GM21360 (cell line): Measurements from ENCODE around the gene ADIPOR2.
"Not testable (repeated sequence)": the region's sequence is repeated elsewhere in the genome, so short reads cannot be mapped to it uniquely, and the experiment has no call there.

Experiments
- ATAC-seq: cut with Tn5 transposase; IDR thresholded peaks from one replicate; pipeline ENCODE4 v1.9.1; 2021; ENCODE audit warnings: mild to moderate bottlenecking, moderate library complexity; ENCODE audit not compliant: unreplicated experiment

ADIPOR2 gene

DNA sequence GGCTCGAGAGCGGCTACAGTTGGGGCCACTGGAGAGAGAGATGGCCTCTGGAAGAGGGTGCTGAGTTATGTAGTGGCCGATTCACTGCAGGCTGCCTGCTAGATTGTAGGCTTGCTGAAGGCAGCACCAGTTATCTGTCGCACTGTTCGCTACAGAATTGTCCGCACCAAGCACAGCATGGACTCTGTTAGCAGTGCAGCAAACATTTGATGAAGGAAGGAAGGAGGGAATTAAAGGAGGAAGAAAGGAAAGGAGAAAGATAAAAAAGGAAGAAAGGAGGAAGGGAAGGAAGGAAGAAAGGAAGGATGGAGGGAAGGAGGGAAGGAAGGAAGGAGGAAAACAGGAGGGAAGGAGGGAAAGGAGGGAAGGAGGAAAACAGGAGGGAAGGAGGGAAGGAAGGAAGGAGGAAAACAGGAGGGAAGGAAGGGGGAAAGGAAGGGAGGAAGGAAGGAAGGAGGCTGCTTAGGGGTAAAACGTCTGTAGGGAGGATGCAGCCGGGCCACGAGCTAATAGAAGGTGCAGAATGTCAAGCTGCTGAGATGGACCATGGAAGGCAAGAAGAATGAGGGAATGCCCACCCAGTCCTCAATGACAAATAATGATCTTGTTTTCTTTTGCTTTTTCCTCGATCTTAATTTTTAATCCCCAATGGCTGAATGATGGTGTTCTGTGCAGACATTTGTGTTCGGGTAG is 27.3 kb upstream of the ADIPOR2 start:
- ATAC-seq, result no peak

DNA sequence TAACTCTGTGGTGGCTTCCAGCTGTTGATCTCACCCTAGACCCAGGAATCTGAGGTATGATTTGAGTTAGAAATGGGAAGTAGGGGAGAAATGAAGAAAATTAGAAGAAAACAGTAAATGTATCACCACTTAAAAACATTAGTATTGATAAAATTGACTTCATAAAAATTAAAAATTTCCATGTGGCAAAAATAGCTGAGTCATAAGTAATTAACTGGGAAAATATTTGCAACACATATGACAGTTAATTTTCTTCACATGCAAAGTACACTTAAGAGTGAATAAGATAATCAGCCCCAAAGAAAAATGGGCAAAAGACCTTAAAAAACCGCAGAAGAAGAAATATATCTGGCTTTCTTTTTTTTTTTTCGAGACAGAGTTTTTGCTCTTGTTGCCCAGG is 25.5 kb upstream of the ADIPOR2 start:
- ATAC-seq, result no peak

DNA sequence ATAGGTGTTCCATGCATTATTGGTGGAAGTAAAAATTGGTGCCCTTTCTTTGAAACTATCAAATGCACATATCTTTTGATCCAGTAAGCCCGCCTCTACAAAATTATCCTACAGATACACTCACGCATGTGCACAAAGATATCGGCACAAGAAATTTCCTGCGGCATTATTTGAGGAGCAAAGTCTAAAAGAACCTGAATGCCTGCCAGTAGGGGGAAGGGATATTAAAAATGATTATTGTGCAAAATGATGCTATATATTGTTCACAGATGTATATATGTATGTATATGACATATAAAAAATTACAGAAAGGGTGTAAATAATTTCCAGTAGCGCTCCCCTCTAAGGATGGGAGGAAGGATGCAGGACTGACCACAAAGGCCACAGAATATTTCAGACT is 24.7 kb upstream of the ADIPOR2 start:
- ATAC-seq, result no peak

DNA sequence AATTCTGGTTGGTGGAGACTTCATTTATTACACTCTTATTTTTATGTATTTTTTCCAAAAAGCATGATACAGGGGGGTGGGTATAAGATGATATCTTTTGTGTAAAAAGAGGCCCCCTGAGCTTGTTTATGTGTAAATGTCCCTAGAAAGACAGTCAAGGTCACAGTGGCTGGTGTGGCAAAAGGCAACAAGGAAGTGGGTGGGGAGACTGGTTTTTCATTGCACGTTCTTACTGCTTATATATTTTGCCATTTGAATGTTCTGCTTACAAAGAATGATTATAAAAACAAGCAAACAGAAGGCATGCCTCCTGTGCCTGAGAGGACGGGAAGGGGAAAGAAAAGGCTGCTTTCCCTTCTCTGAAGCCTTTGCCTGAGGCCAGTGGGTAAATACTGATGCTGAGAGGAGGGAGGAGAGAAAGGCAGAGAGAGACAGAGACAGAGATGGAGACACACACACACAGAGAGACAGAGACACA is 24.1 kb upstream of the ADIPOR2 start:
- ATAC-seq, result no peak

DNA sequence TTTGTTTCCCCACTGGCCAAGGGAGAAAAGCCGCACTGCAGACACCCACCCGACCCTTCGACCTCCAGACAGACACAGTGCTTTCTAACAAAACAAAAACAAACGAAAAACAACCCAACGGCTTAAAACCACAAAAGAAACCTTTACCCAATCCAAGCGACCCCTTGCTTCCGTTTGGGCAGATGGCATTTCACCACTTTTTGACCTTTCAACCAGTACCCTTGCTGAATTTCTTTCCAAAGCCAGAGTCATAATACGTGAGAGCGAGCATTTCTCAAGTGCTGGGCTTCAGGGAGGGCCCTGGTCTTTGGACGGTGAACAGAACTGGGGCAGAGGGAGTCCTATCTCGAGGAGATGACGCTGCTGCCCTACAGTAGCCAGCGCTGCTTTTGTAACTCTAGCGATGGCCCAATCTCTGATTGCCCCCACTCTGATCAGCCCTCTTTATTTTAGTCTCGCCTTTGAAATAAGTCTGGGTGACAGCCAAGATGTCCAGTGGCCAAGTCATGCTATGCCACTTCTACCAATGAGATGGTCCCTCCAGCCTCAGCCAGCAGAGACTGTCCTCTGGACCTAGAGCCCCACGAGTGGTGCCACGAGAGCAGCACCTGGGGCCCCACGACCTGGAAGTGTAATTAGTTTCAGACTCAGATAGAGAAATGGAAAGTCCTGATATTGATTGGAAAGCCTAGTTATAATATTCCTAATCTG is 21.9 kb upstream of the ADIPOR2 start:
- no peak for ATAC-seq

DNA sequence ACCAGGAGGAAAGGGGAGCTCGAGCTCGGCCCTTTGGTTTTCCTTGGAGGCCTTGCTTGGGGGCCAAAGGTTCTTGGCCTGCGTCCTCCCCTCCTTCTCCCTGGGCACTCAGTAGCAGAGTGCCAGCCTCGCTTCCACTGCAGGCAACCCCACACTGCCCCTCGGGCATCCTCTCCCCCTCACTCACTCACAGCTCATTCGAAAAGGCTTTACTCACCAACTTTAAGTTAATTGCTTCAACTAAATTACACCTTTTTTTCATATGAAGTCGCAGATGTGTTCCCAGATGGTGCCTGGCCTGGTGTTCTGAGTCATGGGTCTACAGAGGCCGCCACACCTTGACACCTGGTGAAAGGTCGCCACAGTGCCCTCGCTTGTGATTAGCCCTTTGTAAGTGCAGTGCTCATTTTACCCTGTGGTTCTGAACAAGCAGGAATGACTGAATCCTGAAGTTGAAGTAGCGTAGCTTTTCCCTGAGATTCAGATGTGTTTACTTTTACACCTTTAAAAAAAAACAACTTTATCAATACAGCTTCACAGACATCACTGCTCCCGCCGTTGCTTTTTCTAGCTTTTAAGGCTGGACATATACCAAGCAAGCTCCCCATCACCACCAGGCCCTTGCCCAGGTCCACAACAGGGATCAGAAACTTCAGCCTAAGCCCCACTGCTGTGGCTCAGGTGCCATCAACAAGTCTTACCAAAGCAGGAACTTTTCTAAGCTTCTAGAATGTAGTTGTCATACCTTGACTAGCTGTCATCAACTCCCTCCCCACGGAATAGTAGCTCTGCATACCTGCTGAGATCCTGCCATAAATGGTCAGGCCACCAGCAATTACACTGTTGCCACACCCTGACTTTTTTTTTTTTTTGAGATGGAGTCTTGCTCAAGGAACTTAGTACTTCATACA is 20.3 kb upstream of the ADIPOR2 start:
- no peak for ATAC-seq

DNA sequence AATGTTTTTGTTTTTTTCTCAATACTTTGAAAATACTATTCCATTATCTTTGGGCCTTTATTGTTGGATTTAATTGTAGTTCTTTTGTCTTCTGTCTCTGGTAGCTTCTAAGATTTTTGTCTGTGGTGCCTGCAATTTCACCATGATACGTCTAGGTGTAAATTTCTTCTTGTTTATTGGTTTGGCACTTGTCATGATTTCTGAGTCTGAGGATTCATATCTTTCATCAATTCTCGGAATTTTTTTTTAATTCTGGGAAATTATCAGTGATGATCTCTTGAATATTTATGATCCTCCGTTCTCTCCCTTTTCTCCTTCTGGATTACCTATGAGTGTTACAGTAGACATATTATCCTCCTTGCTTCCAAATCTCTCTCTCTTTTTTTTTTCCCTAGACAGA is 14.8 kb upstream of the ADIPOR2 start:
- ATAC-seq, result no peak

DNA sequence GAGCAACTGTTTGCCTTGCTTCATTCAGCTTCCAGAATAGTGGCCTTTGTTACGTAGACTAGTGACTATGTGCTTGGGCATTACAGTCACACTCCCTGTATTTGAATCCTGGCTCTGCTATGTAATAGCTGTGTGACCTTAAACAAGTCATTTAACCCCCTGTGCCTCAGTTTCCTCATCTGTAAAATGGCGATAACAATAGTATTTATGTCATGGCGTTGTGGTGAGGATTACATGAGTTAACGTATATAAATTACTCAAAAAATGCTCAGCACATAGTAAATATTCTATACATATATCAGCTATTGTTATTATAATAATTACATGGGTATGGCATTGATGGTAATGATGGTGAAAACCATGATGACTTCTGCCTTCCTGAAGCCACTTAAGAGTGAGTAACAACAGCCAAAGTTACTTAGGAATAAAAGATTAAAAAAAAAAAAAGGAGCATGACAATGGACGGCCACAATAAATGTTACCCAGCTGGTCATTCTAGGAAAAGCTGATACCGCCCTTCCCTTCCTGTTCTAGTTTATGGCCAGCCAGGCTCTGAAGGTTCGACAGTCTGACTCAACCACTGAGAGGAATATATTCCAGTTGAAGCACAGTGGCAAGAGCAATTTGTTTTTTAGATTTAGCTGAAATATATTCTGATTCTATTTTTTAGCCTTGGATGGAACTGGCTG is 9.9 kb upstream of the ADIPOR2 start:
- ATAC-seq, result no peak

DNA sequence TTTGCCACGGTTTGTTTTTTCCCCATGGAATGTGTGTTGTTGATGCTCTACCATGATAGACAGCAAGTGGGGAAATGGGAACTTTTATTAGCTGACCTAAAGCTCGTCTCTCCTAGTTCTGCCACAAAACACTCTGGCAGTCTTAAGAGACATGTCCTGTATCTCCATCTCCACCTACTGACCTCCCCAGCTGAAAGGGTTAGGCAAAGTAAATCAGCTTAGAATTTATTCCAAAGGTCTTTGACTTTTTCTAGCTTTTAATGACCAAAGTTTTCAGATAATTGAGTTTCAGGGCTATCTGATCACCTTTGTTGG is 9.4 kb upstream of the ADIPOR2 start:
- ATAC-seq, result no peak

DNA sequence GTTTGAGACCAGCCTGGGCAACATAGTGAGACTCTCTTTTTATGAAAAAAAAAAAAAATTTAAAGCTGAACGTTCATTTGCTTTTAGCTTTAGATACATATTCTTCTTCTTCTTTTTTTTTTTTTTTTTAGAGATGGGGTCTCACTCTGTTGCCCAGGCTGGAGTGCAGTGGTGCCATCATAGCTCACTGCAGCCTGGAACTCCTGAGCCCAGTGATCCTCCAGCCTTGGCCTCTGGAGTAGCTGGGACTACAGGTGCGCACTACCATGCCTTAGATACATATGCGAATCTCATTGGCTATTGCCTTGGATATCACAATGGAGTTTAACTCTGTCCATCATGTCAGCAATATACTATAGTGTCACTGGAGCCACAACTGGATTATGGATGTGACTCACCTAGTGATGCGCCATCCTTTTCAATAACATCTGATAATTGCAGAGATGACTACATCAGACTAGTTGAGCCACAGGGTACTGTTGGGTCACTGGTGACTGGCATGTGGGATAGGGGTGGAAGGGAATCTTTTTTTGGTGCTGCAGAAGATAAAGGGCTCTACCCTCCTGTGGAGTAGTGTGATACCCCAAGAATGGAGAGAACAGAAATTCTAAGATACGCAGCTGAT is 2.7 kb upstream of the ADIPOR2 start:
- ATAC-seq, result no peak

DNA sequence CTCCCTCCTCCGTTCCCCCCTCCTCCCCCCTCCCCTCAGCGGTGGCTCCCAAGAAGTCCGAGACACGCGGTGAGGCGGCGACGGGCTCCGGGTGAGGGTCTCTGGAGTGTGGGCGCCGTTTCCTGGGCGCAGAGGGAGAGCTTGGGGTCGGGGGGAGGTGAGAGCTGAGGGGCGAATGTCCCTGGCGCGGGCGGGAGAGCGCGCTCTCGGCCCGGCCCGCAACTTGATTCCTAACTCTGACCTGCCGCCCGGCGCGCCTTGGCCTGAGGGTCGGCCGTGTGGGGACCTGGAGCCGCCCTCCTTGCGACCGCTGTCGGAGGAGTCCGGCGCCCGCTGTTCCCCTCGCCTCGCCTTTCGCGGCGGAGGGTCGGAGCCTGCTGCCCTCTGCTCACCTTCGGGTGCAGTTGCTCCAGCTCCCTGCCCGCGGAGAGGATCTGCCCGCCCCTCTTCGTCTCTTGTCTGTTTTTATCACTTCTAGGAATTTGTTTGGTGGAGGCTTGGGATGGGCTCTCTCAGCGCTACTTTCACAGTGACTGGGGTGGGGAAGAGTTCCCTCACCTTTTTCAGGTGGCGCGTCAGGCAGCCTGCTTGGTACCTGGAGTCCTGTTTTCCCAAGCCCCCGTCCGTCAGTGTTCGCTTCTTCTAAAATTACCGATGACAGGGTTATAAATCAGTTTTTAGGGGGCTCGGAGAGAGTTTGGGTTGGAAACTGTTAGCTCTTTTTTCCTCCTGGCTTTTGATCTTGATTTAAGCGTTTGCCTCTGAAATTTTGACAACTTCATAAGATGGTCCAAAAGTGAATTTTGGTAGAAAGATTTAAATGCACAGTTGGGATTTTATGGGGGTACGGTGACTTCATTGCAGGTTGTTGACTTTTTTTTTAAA is 495 bp downstream of the ADIPOR2 start:
- ATAC-seq, result peak; percentile 39

DNA sequence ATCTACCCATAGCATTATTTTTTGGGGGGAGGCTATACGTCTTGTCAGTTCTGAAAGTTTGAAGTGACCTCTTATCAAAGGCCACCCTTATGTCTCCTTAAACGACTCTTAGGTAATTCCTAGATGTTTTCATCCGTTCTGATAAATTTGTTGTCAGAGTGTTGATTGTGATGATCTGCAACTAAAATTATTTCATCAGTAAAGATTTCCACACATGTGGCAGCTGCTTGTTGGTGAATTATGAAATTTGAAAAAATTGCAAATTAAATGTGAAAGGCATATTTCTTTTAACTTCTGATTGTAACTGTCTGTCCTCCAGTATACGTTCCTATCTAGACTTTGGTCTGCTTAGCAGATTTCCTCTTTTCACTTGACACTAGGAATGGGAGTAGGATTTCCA is 1.4 kb downstream of the ADIPOR2 start:
- no peak for ATAC-seq

DNA sequence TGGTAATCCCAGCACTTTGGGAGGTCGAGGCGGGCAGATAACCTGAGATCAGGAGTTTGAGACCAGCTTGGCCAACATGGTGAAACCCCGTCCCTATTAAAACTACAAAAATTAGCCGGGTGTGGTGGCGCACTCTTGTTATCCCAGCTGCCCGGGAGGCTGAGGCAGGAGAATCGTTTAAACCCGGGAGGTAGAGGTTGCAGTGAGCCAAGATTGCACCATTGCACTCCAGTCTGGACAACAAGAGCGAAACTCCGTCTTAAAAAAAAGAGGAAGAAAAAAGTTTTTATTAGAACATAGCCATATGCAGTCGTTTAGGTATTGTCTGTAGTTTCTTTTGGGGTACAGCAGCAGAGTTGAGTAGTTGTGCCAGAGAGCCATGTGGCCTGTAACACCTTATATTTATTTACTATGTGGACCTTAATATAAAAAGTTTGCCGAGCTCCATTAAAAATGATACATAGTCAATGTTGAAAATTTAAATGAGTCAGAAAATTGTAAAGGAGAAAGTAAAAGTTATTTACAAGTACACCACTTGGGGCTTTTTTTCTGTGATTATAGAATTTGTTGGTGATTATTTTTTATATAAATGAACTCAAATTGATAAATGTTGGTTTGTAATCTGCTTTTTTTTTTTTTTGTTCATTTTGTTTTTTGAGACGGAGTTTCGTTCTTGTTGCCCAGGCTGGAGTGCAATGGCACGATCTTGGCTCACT is 2.2 kb downstream of the ADIPOR2 start:
- ATAC-seq, result no peak

DNA sequence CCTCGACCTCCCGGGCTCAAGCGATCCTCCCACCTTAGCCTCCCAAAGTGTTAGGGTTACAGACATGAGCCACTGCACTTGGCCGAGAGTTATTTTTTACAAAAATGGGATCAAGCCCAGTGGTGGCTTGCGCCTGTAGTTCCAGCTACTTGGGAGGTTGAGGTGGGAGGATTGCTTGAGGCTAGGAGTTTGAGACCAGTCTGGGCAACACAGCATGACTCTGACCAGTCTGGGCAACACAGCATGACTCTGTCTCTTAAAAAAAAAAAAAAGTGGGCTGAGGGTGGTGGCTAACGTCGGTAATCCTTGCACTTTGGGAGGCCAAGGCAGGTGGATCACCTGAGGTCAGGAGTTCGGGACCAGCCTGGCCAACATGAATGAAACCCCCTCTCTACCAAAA is 4.2 kb downstream of the ADIPOR2 start:
- not testable (repeated sequence) for ATAC-seq

DNA sequence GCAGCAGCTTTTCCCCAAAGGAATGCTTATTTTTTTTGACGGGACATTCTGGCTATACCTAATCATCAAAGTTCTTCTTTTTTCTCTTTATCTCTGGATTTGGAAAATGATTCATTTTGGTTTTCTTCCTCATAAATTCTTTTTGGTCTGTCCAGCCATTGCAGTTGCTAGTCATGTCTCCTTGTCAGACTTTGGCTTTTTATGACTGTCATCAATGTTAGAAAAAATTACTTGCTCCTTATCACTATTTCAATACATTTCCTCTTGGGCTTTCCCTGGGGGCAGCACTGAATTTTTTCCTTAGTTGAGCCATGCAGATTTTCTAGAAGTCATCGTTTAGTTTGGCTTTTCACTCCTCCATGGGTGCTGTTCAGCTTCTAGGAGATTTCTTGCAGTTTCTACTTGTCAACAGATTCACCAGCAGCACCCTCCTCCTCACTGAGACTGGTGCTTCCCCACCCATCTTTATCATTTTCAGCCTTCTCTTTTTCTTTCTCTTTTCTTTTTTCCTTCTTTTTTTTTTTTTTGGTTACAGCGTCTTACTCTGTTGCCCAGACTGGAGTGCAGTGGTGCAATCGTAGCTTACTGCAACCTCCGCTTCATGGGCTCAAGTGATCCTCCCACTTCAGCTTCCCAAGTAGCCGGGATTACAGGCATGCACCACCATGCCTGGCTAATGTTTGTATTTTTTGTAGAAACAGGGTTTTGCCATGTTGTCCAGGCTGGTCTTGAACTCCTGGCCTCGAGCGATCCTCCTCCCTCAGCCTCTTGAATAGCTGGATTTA is 5.2 kb downstream of the ADIPOR2 start:
- ATAC-seq, result no peak

DNA sequence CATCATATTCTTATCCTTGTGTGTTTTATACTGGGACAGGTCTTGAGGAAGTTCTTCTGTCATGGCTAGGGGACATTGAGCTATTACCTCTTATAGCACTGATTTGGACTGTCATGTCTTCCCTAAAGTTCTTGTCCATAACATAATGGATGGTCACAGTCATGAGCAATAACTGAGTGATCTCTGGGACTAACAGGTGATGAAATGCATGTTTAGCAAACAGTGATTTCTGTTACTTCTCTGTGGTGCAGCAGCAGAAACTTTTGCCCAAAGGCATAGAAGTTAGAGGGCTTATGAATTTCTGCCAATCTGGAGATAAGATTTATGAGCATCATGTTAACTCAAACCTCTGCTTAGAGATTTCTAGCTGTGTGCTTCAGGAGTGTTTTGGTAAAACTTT is 5.9 kb downstream of the ADIPOR2 start:
- ATAC-seq, result no peak

DNA sequence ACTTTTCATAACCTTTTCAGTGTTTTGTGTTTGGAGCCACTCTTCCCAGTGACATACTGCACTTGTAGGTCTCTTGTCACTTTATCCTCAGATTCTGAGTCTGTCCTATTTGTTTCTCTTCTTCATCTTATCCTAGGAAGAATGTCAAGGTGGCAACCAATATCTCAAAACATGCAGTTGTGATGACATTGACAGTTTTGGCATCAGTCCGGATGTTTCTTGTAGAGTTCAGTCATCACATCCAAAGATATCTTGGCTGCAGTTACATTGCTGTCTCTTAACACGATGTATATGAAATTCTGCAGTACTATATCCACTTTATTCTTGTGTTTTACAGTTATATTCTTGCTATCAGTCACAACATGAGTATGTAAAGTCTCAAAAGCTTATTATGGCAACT is 6.4 kb downstream of the ADIPOR2 start:
- no peak for ATAC-seq

DNA sequence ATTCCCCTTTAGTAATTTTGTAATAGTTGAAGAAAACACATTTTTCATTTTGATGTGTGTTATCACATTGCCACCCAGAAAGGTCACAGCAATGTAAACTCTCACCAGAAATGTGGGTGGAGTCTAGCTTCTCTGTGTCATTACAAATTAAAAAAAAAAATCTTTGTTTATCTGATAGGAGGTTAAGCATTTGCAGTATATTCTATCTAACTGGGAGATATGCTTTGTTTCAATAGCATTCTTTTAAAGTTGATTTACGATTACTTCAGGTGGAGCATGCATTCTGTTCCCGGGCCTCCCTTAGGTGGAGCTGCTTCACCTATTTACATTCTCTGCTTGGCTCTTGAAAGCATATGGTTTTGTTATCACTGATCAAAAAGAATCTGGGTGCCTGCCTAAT is 7.8 kb downstream of the ADIPOR2 start:
- no peak for ATAC-seq
